Adrenal gland (tissue), 5 donors: ENCODE results near the gene SSBP3.

Source experiments
- CTCF ChIP-seq, 6 experiments: fragments of 450-650 bp in 4 of 6; fragments of 200-600 bp in 2 of 6; sonication (generic) in 1 of 6; IDR thresholded peaks; 1 replicate in 5 of 6; 2 replicates in 1 of 6; pipeline versions ENCODE4 v1.5.1 to v1.8.0; 2016 to 2021; ENCODE audit warnings: antibody characterized with exemption in 6 of 6, mild to moderate bottlenecking in 2 of 6, moderate library complexity in 1 of 6
- POLR2A ChIP-seq, 2 donors: fragments of 450-650 bp; IDR thresholded peaks; one replicate each; pipeline ENCODE4 v1.6.1; 2017; ENCODE audit warnings: antibody characterized with exemption in 2 of 2, mild to moderate bottlenecking in 2 of 2, moderate library complexity in 1 of 2
- donor health status: DM: no; HTN: no; CAD: no.

GRCh38 chr1:54297596-54298283 lies 108.5 kb downstream of the SSBP3 start:
- TF ChIP-seq CTCF (IDR thresholded peaks at IDR 0.05) = no peak
- no peak for TF ChIP-seq POLR2A (IDR thresholded peaks at IDR 0.05)
